ENCODE measurements around the gene INA.

GRCh38 chr10:103287992-103288391 lies 11.1 kb downstream of the INA start:
- TF ChIP-seq POLR2A (IDR thresholded peaks at IDR 0.05) (no peak), CTCF (IDR thresholded peaks at IDR 0.05) (no peak)

All from ovary (tissue), 3 donors.